ENCODE measurements around the gene RAD51B. TPM values are rescaled to one million over a fixed set of nuclear protein-coding genes. Genes with fewer than 3 reads are reported as not detected.

Gene RAD51B
- total RNA-seq, 1 experiment from 2014 or later = 23.3 TPM

DNA sequence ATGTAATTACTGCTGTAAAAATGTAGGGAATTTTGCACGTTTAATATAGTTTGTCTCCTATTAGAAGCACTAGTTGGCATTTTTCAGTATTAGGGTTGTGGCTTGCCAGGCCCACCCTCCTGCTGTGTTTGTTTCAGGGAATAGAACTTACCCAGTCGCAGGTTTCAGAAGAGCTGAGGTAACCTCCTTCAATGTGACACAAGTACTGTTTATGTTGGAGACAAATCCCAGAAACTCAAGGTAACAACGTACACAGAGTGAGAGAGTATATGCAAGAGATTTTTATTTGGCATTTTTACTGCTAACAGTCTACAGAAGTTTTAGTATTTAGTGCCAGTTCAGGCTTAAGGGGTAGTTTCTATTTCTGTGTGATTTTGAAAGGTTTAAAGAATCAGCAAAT is 284.3 kb downstream of the RAD51B start:
- Histone ChIP-seq H3K27me3 (replicated peaks; ENCODE audit: insufficient read depth, low read depth, low read length, poor library complexity) (no peaks in the 10 kb centered on the region), H3K4me1 (ENCODE audit: insufficient read depth, low read length, poor library complexity, severe bottlenecking) (peaks cover 23% of the 10 kb centered on the region), H3K27ac (ENCODE audit: low read depth, low read length, poor library complexity, severe bottlenecking) (no peak overlapping the region), H3K9me3 (ENCODE audit: low read depth, low read length, poor library complexity, severe bottlenecking) (peaks cover 24% of the 10 kb centered on the region), H3K36me3 (ENCODE audit: insufficient read depth, low read length, poor library complexity, severe bottlenecking) (no peaks in the 10 kb centered on the region), H3K4me3 (ENCODE audit: low read depth, low read length, poor library complexity, severe bottlenecking) (no peak overlapping the region)
- ChIA-PET CTCF (no interaction called here), POLR2A (ENCODE audit: low non-redundant PET) (no interaction called here)
- intact Hi-C loops (cut with micrococcal nuclease; ENCODE audit: unreplicated experiment) = no loop called here
- TF ChIP-seq CTCF (conservative IDR thresholded peaks at IDR 0.05; ENCODE audit: low read depth, low read length) = no peak
- no peak for TF ChIP-seq EZH2 (IDR thresholded peaks at IDR 0.05; ENCODE audit: borderline replicate concordance, low read depth, low read length, poor library complexity, severe bottlenecking)
- DNase-seq (ENCODE audit: low spot score) = no peak
- BruUV-seq (replicated peaks) = no TSS peak

- Histone ChIP-seq H3K4me1 (ENCODE audit: insufficient read depth, low read length, poor library complexity, severe bottlenecking) (peaks cover 29% of the 10 kb centered on the region), H3K4me3 (ENCODE audit: low read depth, low read length, poor library complexity, severe bottlenecking) (no peak overlapping the region), H3K27ac (ENCODE audit: low read depth, low read length, poor library complexity, severe bottlenecking) (no peak overlapping the region), H3K36me3 (ENCODE audit: insufficient read depth, low read length, poor library complexity, severe bottlenecking) (no peaks in the 10 kb centered on the region), H3K27me3 (replicated peaks; ENCODE audit: insufficient read depth, low read depth, low read length, poor library complexity) (no peaks in the 10 kb centered on the region), H3K9me3 (ENCODE audit: low read depth, low read length, poor library complexity, severe bottlenecking) (peaks cover 24% of the 10 kb centered on the region)
- intact Hi-C loops (cut with micrococcal nuclease; ENCODE audit: unreplicated experiment) = no loop called here
- POLR2A ChIA-PET (ENCODE audit: low non-redundant PET) = no interaction called here
- no TSS peak for BruUV-seq (replicated peaks)
- TF ChIP-seq CTCF (conservative IDR thresholded peaks at IDR 0.05; ENCODE audit: low read depth, low read length) = no peak
- TF ChIP-seq EZH2 (IDR thresholded peaks at IDR 0.05; ENCODE audit: borderline replicate concordance, low read depth, low read length, poor library complexity, severe bottlenecking) = no peak
- peak; percentile 46 for DNase-seq (ENCODE audit: low spot score)
- CTCF ChIA-PET = no interaction called here
Measured at GRCh38 chr14:68104518-68104917, 284.9 kb downstream of the RAD51B start.

DNA sequence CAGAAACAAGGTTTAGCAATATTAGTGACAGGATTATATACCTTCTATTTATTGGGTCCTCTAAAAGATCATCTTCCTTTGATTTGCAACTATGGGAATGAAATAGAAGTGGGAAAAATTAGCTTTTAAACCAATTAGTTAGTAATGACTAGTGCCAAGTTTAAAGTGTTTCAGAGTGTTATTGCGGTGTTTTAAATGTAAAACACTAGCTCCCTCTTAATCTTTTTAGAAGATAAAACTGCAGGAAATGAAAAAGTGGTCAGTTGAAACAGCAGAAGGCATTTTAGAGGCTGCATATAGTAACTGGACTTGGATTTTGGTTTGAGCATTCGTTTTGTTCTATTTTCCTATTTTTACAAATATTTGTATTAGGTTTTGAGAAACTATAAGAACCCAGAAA is 286.2 kb downstream of the RAD51B start:
- Histone ChIP-seq H3K36me3 (ENCODE audit: insufficient read depth, low read length, poor library complexity, severe bottlenecking) (no peaks in the 10 kb centered on the region), H3K27ac (ENCODE audit: low read depth, low read length, poor library complexity, severe bottlenecking) (no peak overlapping the region), H3K4me1 (ENCODE audit: insufficient read depth, low read length, poor library complexity, severe bottlenecking) (peaks cover 41% of the 10 kb centered on the region), H3K4me3 (ENCODE audit: low read depth, low read length, poor library complexity, severe bottlenecking) (no peak overlapping the region), H3K9me3 (ENCODE audit: low read depth, low read length, poor library complexity, severe bottlenecking) (peaks cover 17% of the 10 kb centered on the region), H3K27me3 (replicated peaks; ENCODE audit: insufficient read depth, low read depth, low read length, poor library complexity) (no peaks in the 10 kb centered on the region)
- ChIA-PET CTCF (no interaction called here), POLR2A (ENCODE audit: low non-redundant PET) (no interaction called here)
- BruUV-seq (replicated peaks) = no TSS peak
- no peak for DNase-seq (ENCODE audit: low spot score)
- TF ChIP-seq EZH2 (IDR thresholded peaks at IDR 0.05; ENCODE audit: borderline replicate concordance, low read depth, low read length, poor library complexity, severe bottlenecking) (no peak), CTCF (conservative IDR thresholded peaks at IDR 0.05; ENCODE audit: low read depth, low read length) (no peak)
- intact Hi-C loops (cut with micrococcal nuclease; ENCODE audit: unreplicated experiment) = no loop called here

Measured in A673 (cell line).